Rectal smooth muscle tissue (tissue), 1 donor: ENCODE measurements around the gene TSPAN33.
"Not testable (repeated sequence)": the region's sequence is repeated elsewhere in the genome, so short reads cannot be mapped to it uniquely, and the experiment has no call there.

Experiments
- H3K27ac ChIP-seq: one replicate; pipeline ENCODE4 v1.7.0; 2013; ENCODE audit warnings: low read depth, low read length, inconsistent platforms
- H3K27me3 ChIP-seq: one replicate; pipeline ENCODE4 v1.7.0; 2013; ENCODE audit warnings: low read length; ENCODE audit not compliant: control insufficient read depth, insufficient read depth
- H3K36me3 ChIP-seq: one replicate; pipeline ENCODE4 v1.7.0; 2013; ENCODE audit warnings: low read length; ENCODE audit not compliant: control insufficient read depth, insufficient read depth
- H3K4me1 ChIP-seq: one replicate; pipeline ENCODE4 v1.7.0; 2013; ENCODE audit warnings: low read length; ENCODE audit not compliant: control insufficient read depth, insufficient read depth
- H3K4me3 ChIP-seq: one replicate; pipeline ENCODE4 v1.7.0; 2013; ENCODE audit warnings: low read length
- H3K9ac ChIP-seq: one replicate; pipeline ENCODE4 v1.7.0; 2013; ENCODE audit warnings: low read length

TSPAN33 gene

DNA sequence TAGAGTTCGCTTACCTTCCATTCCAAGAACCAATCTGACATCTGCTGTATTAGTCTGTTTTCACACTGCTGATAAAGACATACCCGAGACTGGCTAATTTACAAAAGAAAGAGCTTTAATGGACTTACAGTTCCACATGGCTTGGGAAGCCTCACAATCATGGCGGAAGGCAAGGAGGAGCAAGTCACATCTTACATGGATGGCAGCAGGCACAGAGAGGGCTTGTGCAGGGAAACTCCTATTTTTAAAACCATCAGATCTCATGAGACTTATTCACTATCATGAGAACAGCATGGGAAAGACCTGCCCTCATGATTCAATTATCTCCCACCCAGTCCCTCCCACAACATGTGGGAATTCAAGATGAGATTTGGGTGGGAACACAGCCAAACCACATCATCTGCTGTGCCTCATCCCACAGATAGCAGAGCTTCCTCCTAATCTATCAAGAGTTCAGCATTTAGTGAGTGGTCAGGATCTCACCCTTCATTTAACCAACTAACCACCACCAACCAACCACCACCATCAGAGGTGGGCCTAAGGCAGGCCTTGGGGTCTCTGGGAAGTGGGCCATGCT is 22.9 kb upstream of the TSPAN33 start:
- H3K4me3 ChIP-seq, H3K27ac ChIP-seq, H3K27me3 ChIP-seq: not testable (repeated sequence)

DNA sequence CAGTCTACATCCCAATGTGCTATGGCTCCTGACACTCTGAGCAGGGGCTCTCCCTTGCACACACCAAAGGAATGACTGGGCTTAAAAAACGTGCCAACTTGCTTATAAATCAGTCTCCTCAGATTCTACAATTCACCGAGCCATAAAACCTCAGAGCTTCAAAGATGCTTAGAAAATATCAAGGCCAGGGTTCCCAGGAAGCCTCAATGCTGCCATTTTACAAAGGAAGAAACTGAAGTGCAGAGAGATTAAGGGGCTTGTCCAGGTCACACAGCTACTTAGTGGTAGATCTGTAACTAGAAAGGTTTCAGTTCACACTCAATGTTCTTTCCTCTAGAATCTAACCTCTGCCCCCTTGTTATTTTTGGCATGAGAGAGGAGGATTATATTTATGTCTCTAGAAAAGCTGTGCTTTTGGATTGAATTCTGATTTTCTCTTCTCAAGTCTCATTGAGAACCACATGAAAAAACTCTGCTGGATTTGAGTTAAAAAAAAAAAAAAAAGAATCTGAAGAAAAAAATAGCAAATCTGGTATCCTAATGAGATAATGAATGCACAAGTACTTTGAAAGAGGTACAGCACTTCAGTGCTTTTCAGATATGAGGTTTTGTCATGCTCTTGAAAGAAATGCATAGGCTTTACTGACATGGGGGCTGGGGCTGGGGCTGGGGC is 22.3 kb upstream of the TSPAN33 start:
- no peak overlapping the region for H3K27ac ChIP-seq
- H3K4me1 ChIP-seq = no peaks in the 10 kb centered on the region
- no peaks in the 10 kb centered on the region for H3K36me3 ChIP-seq
- H3K27me3 ChIP-seq = no peaks in the 10 kb centered on the region
- no peak overlapping the region for H3K9ac ChIP-seq
- H3K4me3 ChIP-seq = no peak overlapping the region

More for the DNA sequence above, 22.9 kb upstream of the TSPAN33 start:
- H3K36me3 ChIP-seq, H3K4me1 ChIP-seq, H3K9ac ChIP-seq: not testable (repeated sequence)

DNA sequence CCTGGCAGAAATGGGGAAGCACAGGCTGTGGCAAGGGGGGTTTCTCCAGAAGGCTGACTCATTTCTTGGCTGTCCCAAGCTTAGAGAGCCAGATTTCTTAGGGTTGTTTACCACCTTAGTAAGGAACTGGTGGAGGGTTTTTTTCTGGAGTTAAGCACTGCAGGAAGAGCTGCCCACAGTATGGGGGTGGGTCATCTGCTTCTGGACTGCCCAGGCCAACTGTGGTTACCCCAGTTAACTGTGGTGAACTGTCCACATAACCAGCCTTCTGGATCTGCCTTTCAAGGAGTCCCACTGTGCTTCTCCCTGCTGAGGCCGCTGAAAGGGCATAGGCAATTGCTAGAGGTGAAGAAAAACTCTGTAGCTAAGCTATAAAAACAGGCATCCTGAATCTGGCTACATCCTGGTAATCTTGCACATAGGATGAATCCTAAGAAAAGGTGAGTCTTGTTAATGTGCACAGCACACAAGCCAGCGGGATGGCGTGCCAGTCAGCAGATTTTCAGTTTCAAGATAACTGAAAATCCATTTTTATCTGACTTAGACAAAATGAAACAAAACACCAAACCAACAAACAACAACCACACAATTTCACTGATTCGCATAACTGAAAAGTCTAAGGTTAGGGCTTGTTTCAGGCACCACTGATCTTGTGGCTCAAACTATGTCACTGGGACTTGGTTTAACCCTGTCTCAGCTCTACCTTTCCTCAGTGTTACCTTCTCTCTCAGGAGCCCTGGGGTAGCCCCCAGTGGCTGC is 21.6 kb upstream of the TSPAN33 start:
- no peak overlapping the region for H3K4me3 ChIP-seq
- no peaks in the 10 kb centered on the region for H3K36me3 ChIP-seq
- H3K4me1 ChIP-seq = no peaks in the 10 kb centered on the region
- H3K27ac ChIP-seq = no peak overlapping the region
- no peak overlapping the region for H3K9ac ChIP-seq
- H3K27me3 ChIP-seq = no peaks in the 10 kb centered on the region

DNA sequence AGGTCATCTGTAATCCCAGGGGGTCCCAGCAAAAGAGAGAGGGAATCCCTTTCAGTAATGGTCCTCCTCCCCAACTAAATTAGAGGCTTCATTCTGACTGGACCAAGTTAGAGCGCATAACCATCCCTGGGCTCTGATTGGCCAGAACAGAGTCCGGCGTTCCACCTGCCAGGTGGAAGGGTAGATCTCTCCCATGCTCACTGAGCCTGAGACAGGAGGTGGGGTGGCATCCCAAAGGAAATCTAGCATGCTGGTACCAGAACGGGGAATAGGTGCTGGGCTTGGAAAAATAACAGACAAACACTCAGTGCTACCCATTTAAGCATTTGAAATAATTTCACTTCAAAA is 21.0 kb upstream of the TSPAN33 start:
- Histone ChIP-seq H3K9ac (no peak overlapping the region), H3K27me3 (no peaks in the 10 kb centered on the region), H3K4me1 (no peaks in the 10 kb centered on the region), H3K4me3 (no peak overlapping the region), H3K36me3 (no peaks in the 10 kb centered on the region), H3K27ac (no peak overlapping the region)

DNA sequence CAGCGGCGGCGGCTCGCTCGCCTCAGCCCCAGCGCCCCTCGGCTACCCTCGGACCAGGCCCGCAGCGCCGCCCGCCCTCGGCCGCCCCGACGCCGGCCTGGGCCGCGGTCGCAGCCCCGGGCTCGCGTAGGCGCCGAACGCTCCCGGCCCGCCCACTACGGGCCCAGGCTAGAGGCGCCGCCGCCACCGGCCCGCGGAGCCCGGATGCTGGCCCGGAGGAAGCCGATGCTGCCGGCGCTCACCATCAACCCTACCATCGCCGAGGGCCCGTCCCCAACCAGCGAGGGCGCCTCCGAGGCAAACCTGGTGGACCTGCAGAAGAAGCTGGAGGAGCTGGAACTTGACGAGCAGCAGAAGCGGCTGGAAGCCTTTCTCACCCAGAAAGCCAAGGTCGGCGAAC is 18.2 kb upstream of the TSPAN33 start:
- Histone ChIP-seq H3K4me1 (no peaks in the 10 kb centered on the region), H3K36me3 (no peaks in the 10 kb centered on the region), H3K27me3 (no peaks in the 10 kb centered on the region), H3K27ac (no peak overlapping the region), H3K9ac (no peak overlapping the region), H3K4me3 (no peak overlapping the region)

DNA sequence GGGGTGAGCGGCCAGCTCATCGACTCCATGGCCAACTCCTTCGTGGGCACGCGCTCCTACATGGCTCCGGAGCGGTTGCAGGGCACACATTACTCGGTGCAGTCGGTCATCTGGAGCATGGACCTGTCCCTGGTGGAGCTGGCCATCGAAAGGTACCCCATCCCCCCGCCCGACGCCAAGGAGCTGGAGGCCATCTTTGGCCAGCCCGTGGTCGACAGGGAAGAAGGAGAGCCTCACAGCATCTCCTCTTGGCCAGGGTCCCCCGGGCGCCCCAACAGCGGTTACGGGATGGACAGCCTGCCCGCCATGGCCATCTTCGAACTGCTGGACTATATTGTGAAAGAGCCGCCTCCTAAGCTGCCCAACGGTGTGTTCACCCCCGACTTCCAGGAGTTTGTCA is 17.4 kb upstream of the TSPAN33 start:
- Histone ChIP-seq H3K27me3 (no peaks in the 10 kb centered on the region), H3K4me3 (no peak overlapping the region), H3K36me3 (no peaks in the 10 kb centered on the region), H3K27ac (no peak overlapping the region), H3K9ac (no peak overlapping the region), H3K4me1 (no peaks in the 10 kb centered on the region)

DNA sequence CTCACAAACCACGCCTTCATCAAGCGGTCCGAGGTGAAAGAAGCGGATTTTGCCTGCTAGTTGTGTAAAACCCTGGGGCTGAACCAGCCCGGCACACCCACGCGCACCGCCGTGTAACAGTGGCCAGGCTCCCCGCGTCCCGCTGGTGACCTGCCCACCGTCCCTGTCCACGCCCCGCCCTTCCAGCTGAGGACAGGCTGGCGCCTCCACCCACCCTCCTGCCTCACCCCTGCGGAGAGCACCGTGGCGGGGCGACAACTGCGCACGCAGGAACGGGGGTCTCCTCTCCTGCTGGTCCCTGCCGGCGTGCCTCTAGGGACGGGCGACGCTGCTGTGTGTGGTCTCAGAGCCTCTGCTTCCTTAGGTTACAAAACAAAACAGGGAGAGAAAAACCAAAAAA is 16.9 kb upstream of the TSPAN33 start:
- H3K4me1 ChIP-seq = no peaks in the 10 kb centered on the region
- H3K4me3 ChIP-seq = no peak overlapping the region

DNA sequence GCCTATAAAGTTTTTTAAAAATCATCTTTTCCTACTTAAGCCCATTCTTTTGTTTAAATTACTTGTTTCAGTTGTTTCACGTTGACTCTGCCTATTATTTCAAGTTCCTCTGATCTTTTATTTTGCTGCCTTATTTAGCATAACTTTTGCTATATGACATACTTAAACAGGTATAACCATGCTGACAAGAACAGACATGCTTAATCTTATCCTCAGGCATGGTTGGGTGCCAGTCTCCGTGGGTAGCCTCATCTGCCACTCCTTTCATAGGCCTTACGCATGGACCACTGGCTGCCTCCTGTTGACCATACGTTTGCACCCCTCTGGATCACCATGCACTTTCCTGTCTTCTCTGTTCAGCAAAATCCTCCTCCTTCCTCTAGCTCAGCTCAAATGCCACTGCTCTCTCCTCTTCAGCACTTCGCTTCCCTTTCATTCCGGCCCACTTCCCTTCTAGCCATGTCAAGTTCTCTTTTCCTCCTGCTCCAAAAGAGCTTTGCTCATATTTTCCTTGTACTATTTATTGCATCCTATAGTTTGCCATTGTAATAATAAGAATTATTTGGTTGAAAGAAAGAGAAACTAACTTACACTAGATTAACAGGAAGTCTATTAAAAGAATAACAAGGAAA is 10.0 kb upstream of the TSPAN33 start:
- Histone ChIP-seq H3K4me3 (no peak overlapping the region), H3K36me3 (no peaks in the 10 kb centered on the region), H3K27ac (no peak overlapping the region), H3K4me1 (no peaks in the 10 kb centered on the region), H3K27me3 (no peaks in the 10 kb centered on the region), H3K9ac (no peak overlapping the region)

More for the DNA sequence above, 16.9 kb upstream of the TSPAN33 start:
- H3K36me3 ChIP-seq = no peaks in the 10 kb centered on the region
- H3K27me3 ChIP-seq = no peaks in the 10 kb centered on the region
- H3K27ac ChIP-seq = no peak overlapping the region
- no peak overlapping the region for H3K9ac ChIP-seq

DNA sequence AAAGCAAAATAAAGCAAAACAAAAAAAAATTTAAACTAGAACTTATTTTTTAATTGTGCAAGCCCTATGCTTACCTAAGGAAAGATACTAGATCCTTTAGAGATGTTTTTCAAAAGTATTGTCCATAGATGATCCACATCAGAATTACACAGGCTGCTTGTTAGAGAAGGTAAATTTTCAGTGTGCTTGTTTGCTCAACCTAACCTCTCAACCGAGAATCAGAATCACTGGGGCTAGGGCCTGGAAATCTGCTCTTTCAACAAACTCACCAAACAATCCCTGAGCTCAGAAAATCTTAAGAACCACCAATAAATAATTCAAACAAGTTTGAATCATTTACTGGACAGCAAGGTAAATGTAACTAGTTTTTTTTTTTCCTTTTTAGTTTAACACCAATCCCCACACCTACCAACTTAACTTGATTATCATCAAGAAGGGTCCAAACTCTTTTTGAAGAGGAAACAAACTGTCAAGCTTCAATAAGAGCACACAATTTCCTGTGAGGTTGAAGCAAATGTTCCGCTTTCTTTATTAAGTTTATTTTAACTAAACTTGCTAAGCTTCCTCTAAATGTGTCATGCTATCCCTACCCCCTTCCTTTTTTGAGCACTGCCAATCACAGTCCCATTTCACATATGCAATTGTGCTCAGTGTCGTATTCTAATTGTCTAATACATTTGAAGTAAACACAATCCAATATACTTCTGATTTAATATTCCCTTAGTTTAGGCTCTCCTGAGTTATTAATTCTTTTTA is 7.4 kb upstream of the TSPAN33 start:
- no peak overlapping the region for H3K9ac ChIP-seq
- H3K4me3 ChIP-seq = no peak overlapping the region
- H3K27ac ChIP-seq = no peak overlapping the region
- H3K36me3 ChIP-seq = no peaks in the 10 kb centered on the region
- H3K4me1 ChIP-seq = no peaks in the 10 kb centered on the region
- no peaks in the 10 kb centered on the region for H3K27me3 ChIP-seq

DNA sequence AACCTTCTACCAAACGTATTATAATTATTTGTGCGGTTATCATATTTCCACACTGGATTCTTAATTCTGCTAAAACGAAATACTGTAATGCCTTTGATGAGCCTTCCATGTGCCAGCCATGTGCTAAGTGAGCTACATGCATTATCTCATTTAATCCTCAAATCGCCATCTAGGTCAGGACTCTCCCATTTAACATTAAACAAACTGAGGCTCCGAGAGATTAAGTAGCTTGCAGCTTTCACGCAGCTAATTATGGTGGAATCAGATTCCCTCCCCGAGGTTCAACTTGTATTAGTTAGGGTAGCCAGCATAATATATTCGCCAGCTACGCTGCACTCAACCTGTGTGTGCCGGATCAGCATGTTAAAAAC is 798 bp upstream of the TSPAN33 start:
- H3K27me3 ChIP-seq = no peaks in the 10 kb centered on the region

DNA sequence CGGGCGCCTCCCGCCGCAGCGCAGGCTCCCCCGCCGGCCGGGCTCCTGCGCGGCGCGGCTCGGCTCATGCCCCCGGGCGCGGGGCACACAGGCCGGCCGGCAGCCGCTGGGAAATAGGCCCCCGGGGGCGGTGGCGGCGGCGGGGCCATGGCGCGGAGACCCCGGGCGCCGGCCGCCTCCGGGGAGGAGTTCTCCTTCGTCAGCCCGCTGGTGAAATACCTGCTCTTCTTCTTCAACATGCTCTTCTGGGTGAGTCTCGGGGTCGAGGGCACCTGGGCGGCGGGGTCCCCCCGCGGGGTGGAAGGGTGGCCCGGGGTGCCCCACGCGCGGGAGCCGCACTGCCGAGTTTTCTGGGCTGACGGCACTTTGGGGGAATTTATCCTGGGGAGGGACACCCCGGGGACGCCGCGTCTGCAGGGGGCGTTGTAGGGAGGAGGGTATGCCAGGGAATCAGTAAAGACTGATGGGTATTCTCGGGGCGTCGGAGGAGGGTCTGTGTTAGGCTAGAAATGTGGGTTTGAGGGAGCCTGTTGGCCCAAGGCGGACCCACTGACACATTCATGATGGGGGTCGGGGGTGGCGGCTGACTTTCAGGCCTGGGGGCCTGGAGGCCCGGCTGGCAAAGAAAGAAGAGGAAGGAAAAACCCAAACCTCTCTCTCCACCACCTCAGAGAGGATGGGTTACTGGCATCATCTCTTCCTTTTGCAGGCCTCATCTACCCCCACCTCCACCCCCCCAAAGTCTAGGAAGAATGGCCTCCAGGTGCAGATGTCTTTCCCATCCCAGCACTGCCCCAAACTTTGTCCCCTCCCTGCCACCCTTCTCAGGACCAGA is 544 bp downstream of the TSPAN33 start:
- H3K4me3 ChIP-seq = peak overlapping the region; percentile 66
- peaks cover 3% of the 10 kb centered on the region for H3K4me1 ChIP-seq
- H3K27ac ChIP-seq = no peak overlapping the region
- no peaks in the 10 kb centered on the region for H3K27me3 ChIP-seq
- no peak overlapping the region for H3K9ac ChIP-seq
- H3K36me3 ChIP-seq = no peaks in the 10 kb centered on the region

More for the DNA sequence above, 798 bp upstream of the TSPAN33 start:
- H3K9ac ChIP-seq = no peak overlapping the region
- no peak overlapping the region for H3K4me3 ChIP-seq
- H3K27ac ChIP-seq = no peak overlapping the region
- no peaks in the 10 kb centered on the region for H3K36me3 ChIP-seq
- peaks cover 3% of the 10 kb centered on the region for H3K4me1 ChIP-seq
